ENCODE data around the gene C1orf198.
A peak's percentile ranks its signal among the peaks of the same experiment; 100 is the strongest.

C1orf198 gene

GRCh38 chr1:230828421-230828820, 39.9 kb downstream of the C1orf198 start:
- DNase-seq: no peak

- no peak for DNase-seq
These were observed 40.5 kb downstream of the C1orf198 start for GRCh38 chr1:230827801-230828200.

GRCh38 chr1:230827081-230827681, 41.1 kb downstream of the C1orf198 start:
- no peak for DNase-seq

GRCh38 chr1:230826166-230826875, 42.0 kb downstream of the C1orf198 start:
- no peak for DNase-seq

- DNase-seq: no peak
These were observed 42.6 kb downstream of the C1orf198 start for GRCh38 chr1:230825761-230826160.

- DNase-seq: peak; percentile 61 to 86
These were observed 43.2 kb downstream of the C1orf198 start for GRCh38 chr1:230824919-230825721.

GRCh38 chr1:230824551-230824918, 43.8 kb downstream of the C1orf198 start:
- no peak for DNase-seq

- DNase-seq: no peak
These were observed 44.4 kb downstream of the C1orf198 start for GRCh38 chr1:230823931-230824381.

GRCh38 chr1:230823426-230823825, 44.9 kb downstream of the C1orf198 start:
- DNase-seq: no peak

- DNase-seq: no peak
These were observed 46.2 kb downstream of the C1orf198 start for GRCh38 chr1:230822092-230822581.

GRCh38 chr1:230821346-230821745, 47.0 kb downstream of the C1orf198 start:
- no peak for DNase-seq

GRCh38 chr1:230820568-230820967, 47.8 kb downstream of the C1orf198 start:
- DNase-seq: no peak

GRCh38 chr1:230819976-230820375, 48.3 kb downstream of the C1orf198 start:
- DNase-seq: no peak

GRCh38 chr1:230818901-230819300, 49.4 kb downstream of the C1orf198 start:
- no peak for DNase-seq

GRCh38 chr1:230818367-230818766, 50.0 kb downstream of the C1orf198 start:
- DNase-seq: no peak

- DNase-seq: no peak
These were observed 52.3 kb downstream of the C1orf198 start for GRCh38 chr1:230816018-230816417.

GRCh38 chr1:230814949-230815692, 53.2 kb downstream of the C1orf198 start:
- DNase-seq: no peak

GRCh38 chr1:230812568-230812967, 55.8 kb downstream of the C1orf198 start:
- DNase-seq: no peak

- DNase-seq: no peak
These were observed 58.9 kb downstream of the C1orf198 start for GRCh38 chr1:230809256-230809990.

GRCh38 chr1:230808281-230808872, 59.9 kb downstream of the C1orf198 start:
- DNase-seq: no peak

- DNase-seq: no peak
These were observed 60.6 kb downstream of the C1orf198 start for GRCh38 chr1:230807561-230808280.

Measured in inflammatory macrophage (primary cell).